Neural crest cell (in vitro differentiated cells): ENCODE results near the gene NFIA. TPM values are rescaled to one million over a fixed set of nuclear protein-coding genes. Genes with fewer than 3 reads are reported as not detected.

ENCODE experiments used
- DNase-seq: peaks from one replicate; pipeline ENCODE4 v3.0.0; 2021; ENCODE audit warnings: low read depth, mixed read lengths, low spot score
- H3K27ac Mint-ChIP-seq: one replicate; pipeline ENCODE4 v1.8.0; 2021; ENCODE audit warnings: mild to moderate bottlenecking, mixed read lengths; ENCODE audit not compliant: unreplicated experiment
- H3K27me3 Mint-ChIP-seq: 2 replicates; pipeline ENCODE4 v1.8.0; 2021; ENCODE audit warnings: low read depth, mild to moderate bottlenecking, mixed read lengths
- H3K36me3 Mint-ChIP-seq: 2 replicates; pipeline ENCODE4 v1.8.0; 2021; ENCODE audit warnings: low read depth, mild to moderate bottlenecking, mixed read lengths
- H3K4me1 Mint-ChIP-seq: 2 replicates; pipeline ENCODE4 v1.8.0; 2021; ENCODE audit warnings: mixed read lengths
- H3K4me3 Mint-ChIP-seq: one replicate; pipeline ENCODE4 v1.8.0; 2021; ENCODE audit warnings: mild to moderate bottlenecking, mixed read lengths
- H3K9me3 Mint-ChIP-seq: 2 replicates; pipeline ENCODE4 v1.8.0; 2021; ENCODE audit warnings: mixed read lengths
- CTCF ChIP-seq: fragments of 200-600 bp; sonication (generic); conservative IDR thresholded peaks from 2 replicates; pipeline ENCODE4 v1.5.0; 2021; ENCODE audit warnings: antibody characterized with exemption, mild to moderate bottlenecking
- total RNA-seq: library from RNA; stranded (reverse); gene quantifications from 2 replicates; pipeline ENCODE4 v1.2.1, GENCODE V29; 2021

The NFIA gene
- total RNA-seq, 1 donor from 2014 or later, result 3.4 TPM

DNA sequence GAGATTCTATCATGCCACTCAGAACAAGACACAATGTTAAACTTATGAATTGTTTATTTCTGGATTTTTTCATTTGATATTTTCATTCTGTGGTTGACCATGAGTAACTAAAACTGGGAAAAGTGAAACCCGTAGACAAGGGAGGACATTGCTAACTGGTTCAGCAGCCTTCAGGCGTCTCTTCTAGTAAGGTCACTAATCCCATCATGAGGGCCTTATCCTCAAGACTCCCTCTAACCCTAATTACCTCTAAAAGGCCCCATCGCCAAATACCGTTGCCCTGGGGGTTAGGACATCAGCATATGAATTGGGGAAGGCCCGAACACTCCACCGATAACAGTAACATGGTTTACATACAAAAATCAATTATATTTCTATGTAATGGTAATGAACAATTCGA lies 394.9 kb downstream of the NFIA start:
- Mint-ChIP-seq H3K4me1 (peaks cover 13% of the 10 kb centered on the region), H3K9me3 (peaks cover 3% of the 10 kb centered on the region), H3K27ac (no peak overlapping the region), H3K36me3 (no peaks in the 10 kb centered on the region), H3K4me3 (no peak overlapping the region), H3K27me3 (peaks cover 10% of the 10 kb centered on the region)
- DNase-seq, result no peak
- no peak for TF ChIP-seq CTCF

DNA sequence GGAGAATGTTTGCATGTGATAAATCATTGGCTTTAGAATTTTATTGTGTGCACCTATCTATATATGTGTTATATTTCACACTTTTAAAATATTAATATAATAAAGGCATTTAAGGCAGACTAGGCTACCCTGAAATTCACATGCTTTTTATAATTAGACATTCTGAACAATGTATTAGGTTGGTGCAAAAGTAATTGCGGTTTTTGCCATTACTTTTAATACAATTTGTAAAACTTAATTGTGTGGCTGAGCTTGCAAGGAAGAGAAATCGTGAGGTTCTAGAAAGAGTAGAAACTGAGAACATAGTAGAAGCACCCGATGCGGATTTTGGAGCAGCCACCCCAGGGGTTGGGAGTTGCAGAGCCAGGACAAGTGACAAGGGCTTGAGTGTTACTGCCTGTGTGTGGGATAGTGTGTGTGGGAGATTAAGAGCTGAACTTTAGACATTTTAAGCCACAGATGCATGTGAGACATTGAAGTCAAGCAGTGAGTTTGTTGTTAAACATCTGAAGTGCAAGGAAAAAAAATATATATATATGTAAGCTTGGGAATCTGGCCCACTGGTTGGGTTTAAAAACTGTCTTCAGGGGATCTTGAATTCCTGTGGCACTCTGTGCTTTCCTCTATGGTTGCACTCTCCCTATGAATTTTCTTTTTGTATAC lies 398.0 kb downstream of the NFIA start:
- Mint-ChIP-seq H3K36me3 (no peaks in the 10 kb centered on the region), H3K27me3 (peaks cover 17% of the 10 kb centered on the region), H3K27ac (no peak overlapping the region), H3K4me1 (peaks cover 4% of the 10 kb centered on the region), H3K9me3 (no peaks in the 10 kb centered on the region), H3K4me3 (no peak overlapping the region)
- TF ChIP-seq CTCF, result no peak
- DNase-seq, result no peak

DNA sequence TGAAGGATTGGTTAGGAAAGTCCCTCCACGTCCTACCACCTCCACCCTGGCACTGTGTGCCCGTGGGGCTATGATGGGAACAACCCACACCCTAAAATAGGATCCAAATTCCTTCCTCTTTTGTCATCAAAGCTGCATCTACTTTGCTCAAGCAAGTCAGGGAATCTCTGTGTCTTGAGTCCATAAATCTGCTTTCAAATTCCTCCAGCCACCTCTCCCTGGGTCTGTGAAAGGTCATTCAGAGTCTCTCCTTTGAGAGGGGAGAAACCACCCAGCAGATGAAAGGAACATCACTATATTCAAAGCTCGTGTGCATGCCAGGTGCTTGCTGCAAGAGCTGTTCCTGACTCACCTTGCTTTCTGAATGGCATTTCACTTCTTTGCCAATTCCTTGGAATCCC lies 399.0 kb downstream of the NFIA start:
- H3K9me3 Mint-ChIP-seq, result no peaks in the 10 kb centered on the region
- no peaks in the 10 kb centered on the region for H3K36me3 Mint-ChIP-seq
- peaks cover 4% of the 10 kb centered on the region for H3K4me1 Mint-ChIP-seq
- no peak for TF ChIP-seq CTCF
- peaks cover 17% of the 10 kb centered on the region for H3K27me3 Mint-ChIP-seq
- H3K4me3 Mint-ChIP-seq, result no peak overlapping the region
- DNase-seq, result no peak
- no peak overlapping the region for H3K27ac Mint-ChIP-seq

DNA sequence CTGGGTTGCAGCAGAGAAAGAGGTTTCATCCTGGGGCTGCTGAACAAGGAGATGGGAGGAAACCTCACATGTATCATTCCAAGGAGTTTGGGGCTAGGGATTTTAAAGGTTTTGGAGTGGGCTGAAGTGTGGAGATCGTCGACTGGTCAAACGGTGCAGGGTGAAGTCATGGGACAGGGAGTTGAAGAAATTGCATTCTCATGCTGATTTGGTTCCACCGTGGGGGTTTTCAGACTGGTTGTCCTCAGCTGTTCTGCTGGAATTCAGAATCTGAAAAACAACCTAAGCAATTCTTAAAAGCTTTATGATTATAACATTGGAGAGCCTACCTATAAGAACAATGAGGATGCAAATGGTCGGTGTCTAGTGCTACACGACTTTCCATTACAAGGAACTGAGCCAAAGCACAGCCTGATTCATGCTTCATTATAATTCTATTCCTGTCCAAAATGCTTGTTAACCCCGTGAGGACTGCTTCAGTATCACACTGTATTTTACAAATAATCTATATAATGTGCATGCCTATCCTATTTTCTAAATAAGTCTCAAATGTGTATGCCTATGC lies 399.9 kb downstream of the NFIA start:
- Mint-ChIP-seq H3K36me3 (no peaks in the 10 kb centered on the region), H3K27me3 (peaks cover 17% of the 10 kb centered on the region), H3K4me1 (peaks cover 4% of the 10 kb centered on the region), H3K4me3 (no peak overlapping the region), H3K9me3 (no peaks in the 10 kb centered on the region), H3K27ac (no peak overlapping the region)
- DNase-seq, result no peak
- no peak for TF ChIP-seq CTCF

DNA sequence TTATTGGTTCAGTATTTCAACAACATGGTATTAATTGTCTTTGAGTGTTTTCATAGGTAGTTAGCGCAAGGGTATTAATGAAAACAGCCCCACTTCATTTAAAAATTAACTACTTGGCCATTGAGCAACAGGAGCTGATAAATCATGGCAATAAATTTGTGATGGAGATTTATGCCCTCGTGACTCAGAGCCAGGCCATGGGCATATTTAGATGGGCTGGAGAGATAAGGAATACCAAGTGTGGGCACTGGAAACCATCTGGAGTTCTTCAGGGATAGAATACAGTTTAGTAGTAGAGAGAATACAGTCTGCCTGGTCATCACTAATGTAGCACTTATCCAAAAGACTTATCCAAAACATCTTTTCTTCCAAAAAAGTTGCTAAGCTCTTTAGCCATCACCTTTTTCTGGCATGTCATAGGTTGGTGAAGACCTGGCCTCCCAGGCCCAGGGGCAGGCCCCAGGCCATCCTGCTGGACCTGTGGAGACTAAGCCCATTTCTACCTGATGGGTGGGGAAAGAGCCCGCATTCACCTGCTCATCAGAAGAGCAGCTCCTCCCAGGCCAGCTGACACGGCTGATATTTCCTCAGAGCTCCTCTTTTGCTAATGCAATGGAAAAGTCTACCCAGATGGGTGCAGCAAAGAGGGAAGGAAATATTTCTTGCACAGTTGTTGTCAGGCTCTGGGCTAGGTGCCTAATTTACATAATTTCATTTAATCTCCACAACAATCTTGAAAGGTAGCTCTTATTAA lies 404.6 kb downstream of the NFIA start:
- DNase-seq, result no peak
- Mint-ChIP-seq H3K36me3 (no peaks in the 10 kb centered on the region), H3K27ac (no peak overlapping the region), H3K4me1 (peaks cover 3% of the 10 kb centered on the region), H3K27me3 (peaks cover 13% of the 10 kb centered on the region), H3K9me3 (no peaks in the 10 kb centered on the region), H3K4me3 (no peak overlapping the region)
- TF ChIP-seq CTCF, result no peak
